ENCODE measurements around the gene FCHO1. TPM values are rescaled to one million over a fixed set of nuclear protein-coding genes. Genes with fewer than 3 reads are reported as not detected.
A peak's percentile ranks its signal among the peaks of the same experiment; 100 is the strongest.

Gene FCHO1
- total and polyA plus RNA-seq, 10 of the 15 experiments (the other 5 are each of a cell fraction or from before 2014, with no cell fraction given), result 0.14 to 45.8 (median 15.8) TPM

DNA sequence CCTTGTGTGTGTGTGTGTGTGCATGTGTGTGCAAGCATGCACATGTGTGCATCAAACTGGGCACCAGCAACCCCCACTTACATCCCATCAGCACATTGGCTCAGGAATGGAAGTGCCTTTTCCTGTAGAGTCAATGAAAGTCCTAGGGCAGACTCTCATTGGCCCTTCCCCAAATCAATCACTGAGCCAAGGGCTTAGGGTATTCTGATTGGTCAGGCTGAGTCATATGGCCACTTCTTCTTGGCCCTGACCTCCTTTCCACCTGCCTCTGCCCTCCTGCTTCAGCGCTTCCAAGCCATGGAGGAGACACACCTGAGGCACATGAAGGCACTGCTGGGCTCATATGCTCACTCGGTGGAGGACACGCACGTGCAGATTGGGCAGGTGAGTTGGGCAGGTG lies 20.9 kb downstream of the FCHO1 start (continued):
- TF ChIP-seq, protein P1, sequence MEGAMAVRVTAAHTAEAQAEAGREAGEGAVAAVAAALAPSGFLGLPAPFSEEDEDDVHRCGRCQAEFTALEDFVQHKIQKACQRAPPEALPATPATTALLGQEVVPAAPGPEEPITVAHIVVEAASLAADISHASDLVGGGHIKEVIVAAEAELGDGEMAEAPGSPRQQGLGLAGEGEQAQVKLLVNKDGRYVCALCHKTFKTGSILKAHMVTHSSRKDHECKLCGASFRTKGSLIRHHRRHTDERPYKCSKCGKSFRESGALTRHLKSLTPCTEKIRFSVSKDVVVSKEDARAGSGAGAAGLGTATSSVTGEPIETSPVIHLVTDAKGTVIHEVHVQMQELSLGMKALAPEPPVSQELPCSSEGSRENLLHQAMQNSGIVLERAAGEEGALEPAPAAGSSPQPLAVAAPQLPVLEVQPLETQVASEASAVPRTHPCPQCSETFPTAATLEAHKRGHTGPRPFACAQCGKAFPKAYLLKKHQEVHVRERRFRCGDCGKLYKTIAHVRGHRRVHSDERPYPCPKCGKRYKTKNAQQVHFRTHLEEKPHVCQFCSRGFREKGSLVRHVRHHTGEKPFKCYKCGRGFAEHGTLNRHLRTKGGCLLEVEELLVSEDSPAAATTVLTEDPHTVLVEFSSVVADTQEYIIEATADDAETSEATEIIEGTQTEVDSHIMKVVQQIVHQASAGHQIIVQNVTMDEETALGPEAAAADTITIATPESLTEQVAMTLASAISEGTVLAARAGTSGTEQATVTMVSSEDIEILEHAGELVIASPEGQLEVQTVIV (IDR thresholded peaks at IDR 0.05; ENCODE audit: borderline replicate concordance, partially characterized antibody), result no peak
- TF ChIP-seq CHD2 (IDR thresholded peaks at IDR 0.05; ENCODE audit: borderline replicate concordance, low read depth, low read length), result no peak
- TF ChIP-seq CBX5 (IDR thresholded peaks at IDR 0.05; ENCODE audit: low read depth), result no peak
- TF ChIP-seq RAD21 (IDR thresholded peaks at IDR 0.05; ENCODE audit: insufficient read depth, low read depth, low read length), result no peak
- TF ChIP-seq, protein P2, sequence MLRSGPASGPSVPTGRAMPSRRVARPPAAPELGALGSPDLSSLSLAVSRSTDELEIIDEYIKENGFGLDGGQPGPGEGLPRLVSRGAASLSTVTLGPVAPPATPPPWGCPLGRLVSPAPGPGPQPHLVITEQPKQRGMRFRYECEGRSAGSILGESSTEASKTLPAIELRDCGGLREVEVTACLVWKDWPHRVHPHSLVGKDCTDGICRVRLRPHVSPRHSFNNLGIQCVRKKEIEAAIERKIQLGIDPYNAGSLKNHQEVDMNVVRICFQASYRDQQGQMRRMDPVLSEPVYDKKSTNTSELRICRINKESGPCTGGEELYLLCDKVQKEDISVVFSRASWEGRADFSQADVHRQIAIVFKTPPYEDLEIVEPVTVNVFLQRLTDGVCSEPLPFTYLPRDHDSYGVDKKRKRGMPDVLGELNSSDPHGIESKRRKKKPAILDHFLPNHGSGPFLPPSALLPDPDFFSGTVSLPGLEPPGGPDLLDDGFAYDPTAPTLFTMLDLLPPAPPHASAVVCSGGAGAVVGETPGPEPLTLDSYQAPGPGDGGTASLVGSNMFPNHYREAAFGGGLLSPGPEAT (IDR thresholded peaks at IDR 0.05; ENCODE audit: low read depth), result no peak
- TF ChIP-seq SP1 (IDR thresholded peaks at IDR 0.05; ENCODE audit: low read depth, low read length), result peak; percentile 80
- TF ChIP-seq, protein P3, sequence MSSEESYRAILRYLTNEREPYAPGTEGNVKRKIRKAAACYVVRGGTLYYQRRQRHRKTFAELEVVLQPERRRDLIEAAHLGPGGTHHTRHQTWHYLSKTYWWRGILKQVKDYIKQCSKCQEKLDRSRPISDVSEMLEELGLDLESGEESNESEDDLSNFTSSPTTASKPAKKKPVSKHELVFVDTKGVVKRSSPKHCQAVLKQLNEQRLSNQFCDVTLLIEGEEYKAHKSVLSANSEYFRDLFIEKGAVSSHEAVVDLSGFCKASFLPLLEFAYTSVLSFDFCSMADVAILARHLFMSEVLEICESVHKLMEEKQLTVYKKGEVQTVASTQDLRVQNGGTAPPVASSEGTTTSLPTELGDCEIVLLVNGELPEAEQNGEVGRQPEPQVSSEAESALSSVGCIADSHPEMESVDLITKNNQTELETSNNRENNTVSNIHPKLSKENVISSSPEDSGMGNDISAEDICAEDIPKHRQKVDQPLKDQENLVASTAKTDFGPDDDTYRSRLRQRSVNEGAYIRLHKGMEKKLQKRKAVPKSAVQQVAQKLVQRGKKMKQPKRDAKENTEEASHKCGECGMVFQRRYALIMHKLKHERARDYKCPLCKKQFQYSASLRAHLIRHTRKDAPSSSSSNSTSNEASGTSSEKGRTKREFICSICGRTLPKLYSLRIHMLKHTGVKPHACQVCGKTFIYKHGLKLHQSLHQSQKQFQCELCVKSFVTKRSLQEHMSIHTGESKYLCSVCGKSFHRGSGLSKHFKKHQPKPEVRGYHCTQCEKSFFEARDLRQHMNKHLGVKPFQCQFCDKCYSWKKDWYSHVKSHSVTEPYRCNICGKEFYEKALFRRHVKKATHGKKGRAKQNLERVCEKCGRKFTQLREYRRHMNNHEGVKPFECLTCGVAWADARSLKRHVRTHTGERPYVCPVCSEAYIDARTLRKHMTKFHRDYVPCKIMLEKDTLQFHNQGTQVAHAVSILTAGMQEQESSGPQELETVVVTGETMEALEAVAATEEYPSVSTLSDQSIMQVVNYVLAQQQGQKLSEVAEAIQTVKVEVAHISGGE (CRISPR knock-in tag; IDR thresholded peaks at IDR 0.05), result no peak
- TF ChIP-seq, protein P4, sequence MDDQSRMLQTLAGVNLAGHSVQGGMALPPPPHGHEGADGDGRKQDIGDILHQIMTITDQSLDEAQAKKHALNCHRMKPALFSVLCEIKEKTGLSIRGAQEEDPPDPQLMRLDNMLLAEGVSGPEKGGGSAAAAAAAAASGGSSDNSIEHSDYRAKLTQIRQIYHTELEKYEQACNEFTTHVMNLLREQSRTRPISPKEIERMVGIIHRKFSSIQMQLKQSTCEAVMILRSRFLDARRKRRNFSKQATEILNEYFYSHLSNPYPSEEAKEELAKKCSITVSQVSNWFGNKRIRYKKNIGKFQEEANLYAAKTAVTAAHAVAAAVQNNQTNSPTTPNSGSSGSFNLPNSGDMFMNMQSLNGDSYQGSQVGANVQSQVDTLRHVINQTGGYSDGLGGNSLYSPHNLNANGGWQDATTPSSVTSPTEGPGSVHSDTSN (IDR thresholded peaks at IDR 0.05; ENCODE audit: insufficient replicate concordance, low read depth, low read length), result peak; percentile 87
- peak; percentile 46; the same call in 1 of the 2 replicates for TF ChIP-seq NFYB (IDR thresholded peaks at IDR 0.05; ENCODE audit: insufficient read depth, low read depth, low read length)
- TF ChIP-seq ZZZ3 (IDR thresholded peaks at IDR 0.05; ENCODE audit: control insufficient read depth, insufficient read length, low read depth), result no peak
- TF ChIP-seq, protein P5, sequence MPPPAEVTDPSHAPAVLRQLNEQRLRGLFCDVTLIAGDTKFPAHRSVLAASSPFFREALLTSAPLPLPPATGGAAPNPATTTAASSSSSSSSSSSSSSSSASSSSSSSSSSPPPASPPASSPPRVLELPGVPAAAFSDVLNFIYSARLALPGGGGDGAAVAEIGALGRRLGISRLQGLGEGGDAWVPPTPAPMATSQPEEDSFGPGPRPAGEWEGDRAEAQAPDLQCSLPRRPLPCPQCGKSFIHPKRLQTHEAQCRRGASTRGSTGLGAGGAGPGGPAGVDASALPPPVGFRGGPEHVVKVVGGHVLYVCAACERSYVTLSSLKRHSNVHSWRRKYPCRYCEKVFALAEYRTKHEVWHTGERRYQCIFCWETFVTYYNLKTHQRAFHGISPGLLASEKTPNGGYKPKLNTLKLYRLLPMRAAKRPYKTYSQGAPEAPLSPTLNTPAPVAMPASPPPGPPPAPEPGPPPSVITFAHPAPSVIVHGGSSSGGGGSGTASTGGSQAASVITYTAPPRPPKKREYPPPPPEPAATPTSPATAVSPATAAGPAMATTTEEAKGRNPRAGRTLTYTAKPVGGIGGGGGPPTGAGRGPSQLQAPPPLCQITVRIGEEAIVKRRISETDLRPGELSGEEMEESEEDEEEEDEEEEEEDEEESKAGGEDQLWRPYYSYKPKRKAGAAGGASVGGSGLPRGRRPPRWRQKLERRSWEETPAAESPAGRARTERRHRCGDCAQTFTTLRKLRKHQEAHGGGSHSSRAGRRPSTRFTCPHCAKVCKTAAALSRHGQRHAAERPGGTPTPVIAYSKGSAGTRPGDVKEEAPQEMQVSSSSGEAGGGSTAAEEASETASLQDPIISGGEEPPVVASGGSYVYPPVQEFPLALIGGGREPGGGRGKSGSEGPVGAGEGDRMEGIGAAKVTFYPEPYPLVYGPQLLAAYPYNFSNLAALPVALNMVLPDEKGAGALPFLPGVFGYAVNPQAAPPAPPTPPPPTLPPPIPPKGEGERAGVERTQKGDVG (CRISPR knock-in tag; IDR thresholded peaks at IDR 0.05), result no peak
- TF ChIP-seq, protein P6, sequence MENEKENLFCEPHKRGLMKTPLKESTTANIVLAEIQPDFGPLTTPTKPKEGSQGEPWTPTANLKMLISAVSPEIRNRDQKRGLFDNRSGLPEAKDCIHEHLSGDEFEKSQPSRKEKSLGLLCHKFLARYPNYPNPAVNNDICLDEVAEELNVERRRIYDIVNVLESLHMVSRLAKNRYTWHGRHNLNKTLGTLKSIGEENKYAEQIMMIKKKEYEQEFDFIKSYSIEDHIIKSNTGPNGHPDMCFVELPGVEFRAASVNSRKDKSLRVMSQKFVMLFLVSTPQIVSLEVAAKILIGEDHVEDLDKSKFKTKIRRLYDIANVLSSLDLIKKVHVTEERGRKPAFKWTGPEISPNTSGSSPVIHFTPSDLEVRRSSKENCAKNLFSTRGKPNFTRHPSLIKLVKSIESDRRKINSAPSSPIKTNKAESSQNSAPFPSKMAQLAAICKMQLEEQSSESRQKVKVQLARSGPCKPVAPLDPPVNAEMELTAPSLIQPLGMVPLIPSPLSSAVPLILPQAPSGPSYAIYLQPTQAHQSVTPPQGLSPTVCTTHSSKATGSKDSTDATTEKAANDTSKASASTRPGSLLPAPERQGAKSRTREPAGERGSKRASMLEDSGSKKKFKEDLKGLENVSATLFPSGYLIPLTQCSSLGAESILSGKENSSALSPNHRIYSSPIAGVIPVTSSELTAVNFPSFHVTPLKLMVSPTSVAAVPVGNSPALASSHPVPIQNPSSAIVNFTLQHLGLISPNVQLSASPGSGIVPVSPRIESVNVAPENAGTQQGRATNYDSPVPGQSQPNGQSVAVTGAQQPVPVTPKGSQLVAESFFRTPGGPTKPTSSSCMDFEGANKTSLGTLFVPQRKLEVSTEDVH (IDR thresholded peaks at IDR 0.05; ENCODE audit: low read depth, partially characterized antibody), result no peak
- TF ChIP-seq EED (IDR thresholded peaks at IDR 0.05; ENCODE audit: low read depth), result no peak

Measured in GM12878 (cell line).